Measurements from ENCODE around the gene RUNX1.

The RUNX1 gene

GRCh38 chr21:35043549-35043948, 5.6 kb downstream of the RUNX1 start:
- no peaks in the 10 kb centered on the region for H3K9me3 ChIP-seq (ENCODE audit: control insufficient read depth, low read length)
- no peak overlapping the region for H3K4me3 ChIP-seq (ENCODE audit: low read length)
- no peaks in the 10 kb centered on the region for H3K36me3 ChIP-seq (ENCODE audit: control insufficient read depth, insufficient read depth, low read length)
- H3K9ac ChIP-seq (ENCODE audit: low read length) = no peak overlapping the region
- H3K4me1 ChIP-seq (ENCODE audit: control insufficient read depth, insufficient read depth, low read length) = peaks cover 24% of the 10 kb centered on the region
- H3K27me3 ChIP-seq (ENCODE audit: control insufficient read depth, insufficient read depth, low read length) = no peaks in the 10 kb centered on the region

- Histone ChIP-seq H3K4me3 (ENCODE audit: low read length) (no peak overlapping the region), H3K27me3 (ENCODE audit: control insufficient read depth, insufficient read depth, low read length) (no peaks in the 10 kb centered on the region), H3K9ac (ENCODE audit: low read length) (no peak overlapping the region), H3K9me3 (ENCODE audit: control insufficient read depth, low read length) (no peaks in the 10 kb centered on the region), H3K36me3 (ENCODE audit: control insufficient read depth, insufficient read depth, low read length) (no peaks in the 10 kb centered on the region), H3K4me1 (ENCODE audit: control insufficient read depth, insufficient read depth, low read length) (peaks cover 17% of the 10 kb centered on the region)
Observed at GRCh38 chr21:35042836-35043235, 6.3 kb downstream of the RUNX1 start.

DNA sequence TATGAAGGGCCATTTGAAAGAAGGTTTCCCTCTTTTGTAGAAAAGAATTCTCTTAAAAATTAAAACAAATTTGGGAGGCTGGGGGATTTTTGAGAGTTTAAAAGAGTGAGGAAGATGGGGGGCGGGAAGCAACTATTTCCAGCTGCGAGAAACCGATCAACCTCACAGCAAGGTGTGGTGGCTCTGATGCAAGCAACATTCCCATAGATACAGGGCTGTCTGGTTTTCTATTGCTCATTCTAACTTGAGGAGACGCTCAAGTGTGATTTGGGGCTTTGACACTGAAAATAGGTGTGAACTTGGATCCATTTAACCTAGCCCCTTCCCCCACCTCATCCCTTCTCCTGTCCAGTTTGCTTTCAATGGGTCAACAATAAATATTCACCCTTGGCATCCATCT, 7.2 kb downstream of the RUNX1 start:
- Histone ChIP-seq H3K9me3 (ENCODE audit: control insufficient read depth, low read length) (no peaks in the 10 kb centered on the region), H3K36me3 (ENCODE audit: control insufficient read depth, insufficient read depth, low read length) (no peaks in the 10 kb centered on the region), H3K4me3 (ENCODE audit: low read length) (no peak overlapping the region), H3K27me3 (ENCODE audit: control insufficient read depth, insufficient read depth, low read length) (no peaks in the 10 kb centered on the region), H3K9ac (ENCODE audit: low read length) (no peak overlapping the region), H3K4me1 (ENCODE audit: control insufficient read depth, insufficient read depth, low read length) (peaks cover 8% of the 10 kb centered on the region)

- H3K4me3 ChIP-seq (ENCODE audit: low read length) = no peak overlapping the region
- no peaks in the 10 kb centered on the region for H3K27me3 ChIP-seq (ENCODE audit: control insufficient read depth, insufficient read depth, low read length)
- no peaks in the 10 kb centered on the region for H3K9me3 ChIP-seq (ENCODE audit: control insufficient read depth, low read length)
- no peak overlapping the region for H3K9ac ChIP-seq (ENCODE audit: low read length)
- H3K4me1 ChIP-seq (ENCODE audit: control insufficient read depth, insufficient read depth, low read length) = peaks cover 5% of the 10 kb centered on the region
- no peaks in the 10 kb centered on the region for H3K36me3 ChIP-seq (ENCODE audit: control insufficient read depth, insufficient read depth, low read length)
Observed at GRCh38 chr21:35041122-35041521, 8.0 kb downstream of the RUNX1 start.

DNA sequence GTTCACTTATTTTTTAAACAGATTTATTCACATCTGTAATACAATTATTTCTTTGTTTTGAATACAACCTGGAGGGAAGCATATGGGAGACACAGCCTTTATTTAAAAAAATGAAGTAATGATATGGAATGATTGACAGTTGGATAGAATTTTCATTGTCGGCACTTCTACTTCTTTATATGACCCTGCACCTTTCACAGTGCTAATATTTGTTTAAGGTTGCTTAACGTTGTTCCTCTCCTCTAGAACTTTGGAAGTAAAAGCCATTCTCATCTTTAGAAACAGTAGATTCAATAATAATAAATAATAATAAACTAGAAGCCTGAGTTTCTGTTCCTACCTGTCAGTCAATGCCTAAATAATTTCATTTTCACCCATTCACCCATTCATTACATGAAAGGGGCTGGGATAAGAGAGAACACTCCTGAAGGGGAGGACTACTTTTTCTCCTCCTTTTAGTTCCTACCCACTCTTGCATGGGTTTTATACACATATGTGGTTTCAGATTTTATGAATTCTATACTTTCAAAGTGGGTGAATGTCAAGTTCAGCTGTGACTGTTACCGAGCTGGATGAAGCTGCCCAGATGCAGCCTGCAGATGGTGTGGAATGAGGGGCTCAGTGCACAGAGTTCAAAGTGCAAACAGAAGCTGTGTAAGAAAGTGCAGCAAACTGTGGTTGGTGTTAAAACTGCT, 9.4 kb downstream of the RUNX1 start:
- H3K9me3 ChIP-seq (ENCODE audit: control insufficient read depth, low read length) = no peaks in the 10 kb centered on the region
- H3K4me3 ChIP-seq (ENCODE audit: low read length) = no peak overlapping the region
- H3K9ac ChIP-seq (ENCODE audit: low read length) = no peak overlapping the region
- no peaks in the 10 kb centered on the region for H3K36me3 ChIP-seq (ENCODE audit: control insufficient read depth, insufficient read depth, low read length)
- peaks cover 5% of the 10 kb centered on the region for H3K4me1 ChIP-seq (ENCODE audit: control insufficient read depth, insufficient read depth, low read length)
- H3K27me3 ChIP-seq (ENCODE audit: control insufficient read depth, insufficient read depth, low read length) = no peaks in the 10 kb centered on the region

GRCh38 chr21:35038772-35039319, 10.3 kb downstream of the RUNX1 start:
- Histone ChIP-seq H3K9ac (ENCODE audit: low read length) (no peak overlapping the region), H3K4me3 (ENCODE audit: low read length) (no peak overlapping the region), H3K36me3 (ENCODE audit: control insufficient read depth, insufficient read depth, low read length) (no peaks in the 10 kb centered on the region), H3K4me1 (ENCODE audit: control insufficient read depth, insufficient read depth, low read length) (peaks cover 5% of the 10 kb centered on the region), H3K27me3 (ENCODE audit: control insufficient read depth, insufficient read depth, low read length) (no peaks in the 10 kb centered on the region), H3K9me3 (ENCODE audit: control insufficient read depth, low read length) (no peaks in the 10 kb centered on the region)

DNA sequence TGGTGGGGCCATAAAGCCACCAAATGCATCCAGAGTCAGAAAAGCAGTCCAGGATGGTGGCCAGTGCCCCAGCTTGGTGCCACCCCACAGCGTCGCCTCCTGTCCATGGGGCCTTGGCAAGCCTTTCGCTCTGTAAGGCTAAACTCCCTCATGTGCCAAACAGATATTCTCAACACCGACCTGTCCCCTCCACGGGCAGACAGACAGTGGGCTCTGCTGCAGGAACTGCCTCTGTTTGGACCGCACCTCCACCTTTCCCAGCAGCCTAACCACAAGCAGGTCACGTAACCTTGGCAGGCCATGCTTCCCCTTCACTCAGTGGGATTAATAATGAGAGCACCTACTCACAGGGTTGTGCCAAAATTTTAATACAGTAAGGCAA, 11.7 kb downstream of the RUNX1 start:
- H3K4me3 ChIP-seq (ENCODE audit: low read length) = no peak overlapping the region
- H3K27me3 ChIP-seq (ENCODE audit: control insufficient read depth, insufficient read depth, low read length) = no peaks in the 10 kb centered on the region
- H3K9me3 ChIP-seq (ENCODE audit: control insufficient read depth, low read length) = no peaks in the 10 kb centered on the region
- no peaks in the 10 kb centered on the region for H3K36me3 ChIP-seq (ENCODE audit: control insufficient read depth, insufficient read depth, low read length)
- H3K4me1 ChIP-seq (ENCODE audit: control insufficient read depth, insufficient read depth, low read length) = peaks cover 5% of the 10 kb centered on the region
- no peak overlapping the region for H3K9ac ChIP-seq (ENCODE audit: low read length)

- H3K4me3 ChIP-seq (ENCODE audit: low read length) = no peak overlapping the region
- H3K9ac ChIP-seq (ENCODE audit: low read length) = no peak overlapping the region
- no peaks in the 10 kb centered on the region for H3K36me3 ChIP-seq (ENCODE audit: control insufficient read depth, insufficient read depth, low read length)
- H3K9me3 ChIP-seq (ENCODE audit: control insufficient read depth, low read length) = no peaks in the 10 kb centered on the region
- no peaks in the 10 kb centered on the region for H3K27me3 ChIP-seq (ENCODE audit: control insufficient read depth, insufficient read depth, low read length)
- peaks cover 5% of the 10 kb centered on the region for H3K4me1 ChIP-seq (ENCODE audit: control insufficient read depth, insufficient read depth, low read length)
Observed at GRCh38 chr21:35036465-35037383, 12.4 kb downstream of the RUNX1 start.

DNA sequence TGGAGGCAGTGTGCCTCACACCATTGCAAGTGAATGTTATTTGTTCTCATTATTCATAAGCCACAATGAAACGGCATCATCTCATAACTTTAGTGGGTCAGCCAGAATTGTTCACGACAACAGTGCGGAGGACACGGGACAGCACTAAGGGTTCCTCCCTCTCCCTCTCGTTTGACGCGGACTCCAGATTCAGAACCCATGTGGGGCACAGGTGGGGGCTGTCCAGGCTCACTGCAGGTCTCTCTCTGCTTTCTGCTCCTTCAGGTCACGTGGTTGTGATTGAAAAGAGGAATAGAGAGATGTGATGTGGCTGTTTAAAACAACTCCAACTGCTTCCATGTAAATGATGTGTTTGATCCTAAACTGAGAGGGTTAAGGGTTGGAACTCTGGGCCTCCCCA, 13.5 kb downstream of the RUNX1 start:
- Histone ChIP-seq H3K4me3 (ENCODE audit: low read length) (no peak overlapping the region), H3K9ac (ENCODE audit: low read length) (no peak overlapping the region), H3K9me3 (ENCODE audit: control insufficient read depth, low read length) (no peaks in the 10 kb centered on the region), H3K36me3 (ENCODE audit: control insufficient read depth, insufficient read depth, low read length) (no peaks in the 10 kb centered on the region), H3K27me3 (ENCODE audit: control insufficient read depth, insufficient read depth, low read length) (no peaks in the 10 kb centered on the region), H3K4me1 (ENCODE audit: control insufficient read depth, insufficient read depth, low read length) (peaks cover 5% of the 10 kb centered on the region)

GRCh38 chr21:35035116-35035515, 14.0 kb downstream of the RUNX1 start:
- peaks cover 4% of the 10 kb centered on the region for H3K4me1 ChIP-seq (ENCODE audit: control insufficient read depth, insufficient read depth, low read length)
- no peak overlapping the region for H3K4me3 ChIP-seq (ENCODE audit: low read length)
- H3K9me3 ChIP-seq (ENCODE audit: control insufficient read depth, low read length) = no peaks in the 10 kb centered on the region
- H3K27me3 ChIP-seq (ENCODE audit: control insufficient read depth, insufficient read depth, low read length) = no peaks in the 10 kb centered on the region
- no peaks in the 10 kb centered on the region for H3K36me3 ChIP-seq (ENCODE audit: control insufficient read depth, insufficient read depth, low read length)
- no peak overlapping the region for H3K9ac ChIP-seq (ENCODE audit: low read length)

- H3K4me3 ChIP-seq (ENCODE audit: low read length) = no peak overlapping the region
- H3K27me3 ChIP-seq (ENCODE audit: control insufficient read depth, insufficient read depth, low read length) = no peaks in the 10 kb centered on the region
- H3K9ac ChIP-seq (ENCODE audit: low read length) = no peak overlapping the region
- H3K9me3 ChIP-seq (ENCODE audit: control insufficient read depth, low read length) = no peaks in the 10 kb centered on the region
- H3K4me1 ChIP-seq (ENCODE audit: control insufficient read depth, insufficient read depth, low read length) = no peaks in the 10 kb centered on the region
- H3K36me3 ChIP-seq (ENCODE audit: control insufficient read depth, insufficient read depth, low read length) = no peaks in the 10 kb centered on the region
Observed at GRCh38 chr21:35034203-35034926, 14.7 kb downstream of the RUNX1 start.

Measured in mucosa of stomach (tissue), 1 donor.